ENCODE data around the gene ZBTB37. TPM values are rescaled to one million over a fixed set of nuclear protein-coding genes. Genes with fewer than 3 reads are reported as not detected.
"Not testable (repeated sequence)": the region's sequence is repeated elsewhere in the genome, so short reads cannot be mapped to it uniquely, and the experiment has no call there.

ZBTB37 gene
- total RNA-seq, 4 donors from 2014 or later = 7.1 to 31.3 (median 11.2) TPM

- Histone ChIP-seq H3K36me3 (no peaks in the 10 kb centered on the region), H3K9me3 (no peaks in the 10 kb centered on the region), H3K4me1 (no peaks in the 10 kb centered on the region), H3K4me3 (no peak overlapping the region), H3K27me3 (no peaks in the 10 kb centered on the region), H3K27ac (no peak overlapping the region)
- intact Hi-C loops (cut with DNase I; ENCODE audit: low total_unique reads) = no loop called here
- TF ChIP-seq CTCF (IDR thresholded peaks at IDR 0.05) = no peak
- TF ChIP-seq POLR2A (IDR thresholded peaks at IDR 0.05) = no peak
- no peak for DNase-seq
Observed at GRCh38 chr1:173917635-173918493, 49.7 kb downstream of the ZBTB37 start.

- Histone ChIP-seq H3K4me3 (no peak overlapping the region), H3K27me3 (no peaks in the 10 kb centered on the region), H3K4me1 (no peaks in the 10 kb centered on the region), H3K36me3 (no peaks in the 10 kb centered on the region), H3K9me3 (no peaks in the 10 kb centered on the region), H3K27ac (no peak overlapping the region)
- no peak for DNase-seq
- TF ChIP-seq CTCF (IDR thresholded peaks at IDR 0.05) = no peak
- TF ChIP-seq POLR2A (IDR thresholded peaks at IDR 0.05) = no peak
- intact Hi-C loops (cut with DNase I; ENCODE audit: low total_unique reads) = no loop called here
Observed at GRCh38 chr1:173920861-173921260, 52.7 kb downstream of the ZBTB37 start.

GRCh38 chr1:173925306-173926242 is 57.4 kb downstream of the ZBTB37 start:
- Histone ChIP-seq H3K9me3 (no peaks in the 10 kb centered on the region), H3K4me3 (no peak overlapping the region), H3K27me3 (no peaks in the 10 kb centered on the region), H3K27ac (no peak overlapping the region), H3K4me1 (no peaks in the 10 kb centered on the region), H3K36me3 (no peaks in the 10 kb centered on the region)
- no peak for TF ChIP-seq CTCF (IDR thresholded peaks at IDR 0.05)
- no peak for TF ChIP-seq POLR2A (IDR thresholded peaks at IDR 0.05)
- no peak for DNase-seq
- intact Hi-C loops (cut with DNase I; ENCODE audit: low total_unique reads) = no loop called here

GRCh38 chr1:173930541-173930940 is 62.4 kb downstream of the ZBTB37 start:
- H3K9me3 ChIP-seq; H3K27me3 ChIP-seq; H3K4me3 ChIP-seq; DNase-seq; H3K4me1 ChIP-seq; H3K36me3 ChIP-seq; H3K27ac ChIP-seq; intact Hi-C loops (cut with DNase I; ENCODE audit: low total_unique reads): not testable (repeated sequence)

- no peak for TF ChIP-seq CTCF (IDR thresholded peaks at IDR 0.05)
- TF ChIP-seq POLR2A (IDR thresholded peaks at IDR 0.05) = no peak
- H3K36me3 ChIP-seq = no peaks in the 10 kb centered on the region
Observed at GRCh38 chr1:173934440-173934839, 66.3 kb downstream of the ZBTB37 start.

More at GRCh38 chr1:173934440-173934839, 66.3 kb downstream of the ZBTB37 start:
- no peak for DNase-seq
- no peaks in the 10 kb centered on the region for H3K9me3 ChIP-seq
- no peaks in the 10 kb centered on the region for H3K4me1 ChIP-seq
- no peaks in the 10 kb centered on the region for H3K27me3 ChIP-seq
- intact Hi-C loops (cut with DNase I; ENCODE audit: low total_unique reads) = no loop called here
- H3K4me3 ChIP-seq = no peak overlapping the region
- no peak overlapping the region for H3K27ac ChIP-seq
